ENCODE data around the gene NCOA7.

- TF ChIP-seq CTCF (IDR thresholded peaks at IDR 0.05) (no peak), POLR2A (IDR thresholded peaks at IDR 0.05) (no peak)
Measured at GRCh38 chr6:125882243-125882642, 91.5 kb downstream of the NCOA7 start.

All from suprapubic skin (tissue), 3 donors.